A204.1 (cell line): ENCODE data around the gene TUBGCP5.
"Not testable (repeated sequence)": the region's sequence is repeated elsewhere in the genome, so short reads cannot be mapped to it uniquely, and the experiment has no call there.

Experiments used
- FAIRE-seq: peaks from 2 replicates; lab custom pipeline; 2012; peaks lifted over from hg19 to GRCh38; lab: Jason Lieb, UNC

The TUBGCP5 gene

DNA sequence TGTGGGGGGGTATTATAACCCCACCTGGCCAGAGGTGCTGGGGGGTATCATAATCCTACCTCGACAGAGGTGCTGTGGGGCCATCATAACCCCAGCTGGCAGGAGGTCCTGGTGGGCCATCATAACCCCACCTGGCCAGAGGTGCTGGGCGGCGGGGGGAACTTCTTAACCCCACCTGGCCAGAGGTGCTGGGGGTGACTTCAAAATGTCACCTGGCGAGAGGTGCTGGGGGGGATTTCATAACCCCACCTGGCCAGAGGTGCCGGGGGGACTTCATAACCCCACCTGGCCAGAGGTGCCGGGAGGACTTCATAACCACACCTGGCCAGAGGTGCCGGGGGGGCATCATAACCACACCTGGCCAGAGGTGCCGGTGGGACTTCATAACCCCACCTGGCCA lies 2.4 kb upstream of the TUBGCP5 start:
- not testable (repeated sequence) for FAIRE-seq

DNA sequence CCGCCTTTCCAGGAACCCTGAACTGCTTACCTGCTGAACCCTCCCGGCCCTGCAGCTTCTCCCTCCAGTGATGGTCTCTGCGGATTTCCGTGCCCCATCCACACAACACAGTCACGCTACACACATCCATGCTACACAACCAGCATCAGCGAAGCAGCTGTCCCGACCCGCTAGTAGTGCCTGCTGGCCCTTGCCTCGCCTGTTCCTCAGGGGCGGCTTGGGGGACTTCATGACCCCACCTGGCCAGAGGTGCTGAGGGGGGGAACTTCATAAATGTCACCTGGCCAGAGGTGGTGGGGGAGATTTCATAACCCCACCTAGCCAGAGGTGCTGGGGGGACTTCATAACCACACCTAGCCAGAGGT lies 530 bp upstream of the TUBGCP5 start:
- FAIRE-seq: no peak

DNA sequence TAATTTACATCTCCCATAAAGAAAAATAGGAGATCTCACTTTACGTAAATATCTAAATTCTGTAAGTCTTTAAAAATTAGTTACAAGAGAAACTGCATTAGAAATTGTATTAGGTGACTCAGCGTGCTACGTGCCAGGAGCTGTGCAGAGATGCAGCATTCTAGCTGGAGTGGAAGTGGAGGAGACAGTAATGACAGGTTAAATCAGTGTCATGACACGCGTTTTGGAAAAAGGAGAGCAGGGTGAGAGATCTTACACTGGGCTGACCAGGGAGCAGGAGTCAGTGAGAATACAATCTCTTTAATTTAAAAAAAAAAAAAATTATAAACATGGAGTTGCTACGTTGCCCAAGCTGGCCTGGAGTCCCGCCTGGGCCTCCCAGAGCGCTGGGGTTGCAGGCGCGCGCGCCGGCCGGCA lies 635 bp downstream of the TUBGCP5 start:
- FAIRE-seq: no peak

DNA sequence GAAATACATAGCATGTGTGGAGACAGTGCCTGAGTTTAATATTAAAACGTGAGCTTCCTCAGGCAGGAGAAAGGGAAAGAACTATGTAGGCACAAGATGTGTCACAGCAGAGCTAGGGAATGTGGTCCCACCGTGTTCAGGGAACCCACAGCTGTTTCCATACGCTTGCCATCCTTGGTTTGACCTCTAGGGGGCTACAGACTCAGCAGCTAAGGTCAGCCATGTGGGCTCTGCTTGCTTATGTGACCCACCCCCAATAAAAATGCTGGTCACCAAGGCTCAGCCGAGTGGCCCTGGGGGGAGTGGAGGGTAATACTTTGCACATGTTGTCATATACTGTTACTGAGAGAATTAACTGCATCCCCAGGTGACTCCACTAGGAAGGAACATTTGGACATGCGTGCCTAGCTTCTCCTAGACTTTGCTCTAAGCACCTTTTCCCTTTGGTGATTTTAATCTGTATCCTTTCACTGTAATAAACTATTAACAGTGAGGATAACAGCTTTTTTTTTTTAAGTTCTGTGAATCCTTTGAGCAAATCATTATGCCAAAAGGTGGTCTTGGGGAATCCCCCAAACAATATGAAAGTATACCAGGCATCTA lies 3.3 kb downstream of the TUBGCP5 start:
- no peak for FAIRE-seq

DNA sequence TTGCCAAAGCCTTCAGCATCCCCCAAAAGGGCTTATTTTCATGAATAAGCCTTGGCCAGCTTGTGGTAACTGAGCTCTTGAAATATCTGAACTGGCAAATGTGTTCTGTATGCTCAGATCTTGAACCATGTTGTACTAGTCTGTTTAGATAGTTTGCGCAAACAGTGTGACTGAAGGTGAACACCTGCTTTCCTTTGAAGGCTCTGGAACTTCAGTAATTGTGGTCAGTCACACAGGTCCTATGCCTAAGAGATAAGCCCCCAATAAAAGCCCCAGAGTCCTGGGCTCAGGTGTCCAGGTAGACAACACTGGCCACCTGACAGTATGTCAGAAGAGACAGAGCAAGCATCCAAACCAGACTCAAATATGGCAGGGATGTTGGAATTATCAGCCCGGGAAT lies 5.4 kb downstream of the TUBGCP5 start:
- FAIRE-seq: no peak

DNA sequence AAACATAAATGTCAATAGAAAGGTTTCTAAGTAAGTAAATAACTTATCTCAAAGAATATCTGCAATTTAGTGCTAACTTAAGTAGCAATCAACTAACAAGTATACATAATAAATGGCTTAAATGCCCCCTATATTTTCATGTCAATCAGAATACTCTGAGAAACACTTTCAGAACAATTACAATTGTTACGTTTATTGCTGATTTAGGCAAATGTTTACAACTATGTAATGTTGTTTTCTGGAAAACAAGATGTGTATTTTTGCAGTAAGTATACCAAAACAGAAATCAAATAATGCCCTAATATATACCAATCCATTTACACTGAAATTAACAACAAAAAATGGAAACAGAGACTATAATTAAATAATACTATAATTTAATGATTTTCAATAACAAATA lies 13.2 kb downstream of the TUBGCP5 start:
- no peak for FAIRE-seq

DNA sequence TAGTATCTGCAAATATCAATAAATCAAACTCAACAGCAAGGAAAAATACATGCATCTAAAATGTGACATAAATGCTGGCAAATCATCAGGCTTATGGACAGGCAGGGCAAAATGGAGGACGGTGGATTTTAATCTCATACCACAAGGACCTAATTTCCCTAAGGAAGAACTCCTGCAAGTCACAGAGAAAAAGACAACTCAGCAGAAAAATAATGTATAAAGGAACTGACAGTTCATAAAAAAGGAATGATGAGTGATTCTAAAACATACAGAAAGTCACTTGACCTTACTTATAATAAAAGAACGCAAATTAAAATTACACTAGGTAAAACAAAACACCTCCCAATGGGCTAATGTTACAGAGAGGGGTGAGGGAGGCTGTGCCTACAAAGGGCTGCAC lies 17.2 kb downstream of the TUBGCP5 start:
- FAIRE-seq: no peak

DNA sequence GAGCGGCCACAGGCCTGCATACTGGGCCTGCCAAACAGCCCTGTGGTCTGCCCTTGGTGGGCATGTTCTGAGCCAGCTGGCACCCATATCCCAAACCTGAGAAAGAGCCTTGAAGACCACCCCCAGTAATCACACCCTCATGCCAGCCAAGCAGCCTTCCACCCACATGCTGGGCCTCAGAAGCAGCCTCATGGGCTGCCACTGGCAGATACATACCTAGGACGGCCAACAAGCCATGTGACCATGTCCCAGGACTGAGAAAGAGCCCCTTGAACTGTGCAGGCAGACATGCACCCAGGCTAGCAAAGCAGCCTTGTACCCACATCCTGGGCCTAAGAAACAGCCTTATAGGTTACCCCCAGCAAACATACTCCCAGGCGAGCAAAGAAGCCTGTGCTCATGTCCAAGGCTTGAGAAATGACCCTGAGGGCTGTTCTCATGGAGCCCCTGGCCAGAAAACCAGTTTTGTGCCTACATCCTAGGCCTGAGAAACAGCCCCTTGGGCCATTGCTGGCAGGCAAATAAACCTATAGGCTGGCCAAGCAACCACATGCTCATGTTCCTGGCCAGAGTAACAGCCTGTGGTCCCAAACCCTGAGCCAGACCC lies 24.9 kb downstream of the TUBGCP5 start:
- no peak for FAIRE-seq

DNA sequence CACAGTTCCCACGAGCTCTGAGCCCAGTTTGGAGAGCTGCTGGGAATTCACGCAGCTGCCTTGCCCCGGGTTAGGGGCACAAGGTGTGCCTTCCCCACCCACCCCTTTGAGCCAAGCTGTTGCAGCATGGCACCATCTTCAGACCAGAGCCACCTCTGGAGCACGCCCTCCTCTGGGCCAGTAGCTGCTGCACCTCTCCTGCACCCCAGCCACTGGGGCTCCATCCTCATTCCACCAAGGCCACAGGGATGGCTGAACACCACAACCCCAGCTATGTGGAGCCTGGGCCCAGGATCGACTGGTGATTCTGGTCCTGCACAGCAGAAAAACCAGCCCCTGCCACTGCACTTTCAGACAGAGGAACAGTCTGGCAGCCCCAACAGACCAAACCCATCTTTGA lies 25.7 kb downstream of the TUBGCP5 start:
- FAIRE-seq: no peak

DNA sequence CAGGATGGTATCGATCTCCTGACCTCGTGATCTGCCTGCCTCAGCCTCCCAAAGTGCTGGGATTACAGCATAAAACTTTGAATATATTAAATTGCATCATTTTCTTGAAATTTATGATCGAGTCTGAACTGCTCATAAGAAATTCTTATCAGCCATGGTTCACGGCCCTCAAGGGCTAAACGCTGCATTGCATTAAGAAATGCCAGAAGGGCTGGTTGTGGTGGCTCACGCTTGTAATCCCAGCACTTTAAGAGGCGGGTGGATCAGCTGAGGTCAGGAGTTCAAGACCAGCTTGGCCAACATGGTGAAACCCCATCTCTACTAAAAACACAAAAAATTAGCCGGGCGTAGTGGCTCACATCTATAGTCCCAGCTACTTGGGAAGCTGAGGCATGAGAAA lies 26.8 kb downstream of the TUBGCP5 start:
- FAIRE-seq: not testable (repeated sequence)

DNA sequence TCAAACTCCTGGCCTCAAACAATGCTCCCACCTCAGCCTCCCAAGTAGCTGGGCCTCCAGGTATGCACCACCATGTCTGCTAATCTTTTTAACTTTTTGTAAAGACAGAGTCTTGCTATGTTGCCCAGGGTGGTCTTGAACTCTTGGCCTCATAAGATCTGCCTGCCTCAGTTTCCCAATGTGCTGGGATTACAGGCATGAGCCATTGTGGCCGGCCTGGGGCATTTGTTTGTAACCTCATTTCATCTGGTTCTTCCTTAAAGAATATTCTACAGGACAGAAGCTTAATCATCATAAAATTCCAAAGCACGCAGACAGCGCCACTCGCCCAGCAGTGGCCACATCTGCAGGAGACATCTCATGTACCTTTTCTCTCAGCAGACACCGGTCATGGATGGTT lies 35.6 kb downstream of the TUBGCP5 start:
- FAIRE-seq: no peak

DNA sequence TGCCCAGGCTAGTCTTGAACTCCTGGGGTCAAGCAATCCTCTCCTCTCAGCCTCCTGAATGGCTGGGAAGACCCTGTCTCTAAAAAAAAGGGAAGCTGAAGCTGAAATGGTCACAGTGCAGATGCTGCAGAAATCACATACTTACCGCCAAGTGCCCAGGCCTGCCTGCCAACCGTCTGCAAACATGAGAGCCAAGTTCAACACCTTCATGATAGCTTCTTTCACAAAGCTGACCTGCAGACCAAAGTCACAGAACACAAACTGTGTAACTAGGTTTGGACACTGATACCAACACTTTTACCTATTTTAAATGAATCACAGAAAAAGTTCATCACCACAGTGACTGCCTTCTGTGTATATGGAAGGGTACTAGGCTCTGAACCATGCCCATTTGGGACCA lies 36.4 kb downstream of the TUBGCP5 start:
- no peak for FAIRE-seq

DNA sequence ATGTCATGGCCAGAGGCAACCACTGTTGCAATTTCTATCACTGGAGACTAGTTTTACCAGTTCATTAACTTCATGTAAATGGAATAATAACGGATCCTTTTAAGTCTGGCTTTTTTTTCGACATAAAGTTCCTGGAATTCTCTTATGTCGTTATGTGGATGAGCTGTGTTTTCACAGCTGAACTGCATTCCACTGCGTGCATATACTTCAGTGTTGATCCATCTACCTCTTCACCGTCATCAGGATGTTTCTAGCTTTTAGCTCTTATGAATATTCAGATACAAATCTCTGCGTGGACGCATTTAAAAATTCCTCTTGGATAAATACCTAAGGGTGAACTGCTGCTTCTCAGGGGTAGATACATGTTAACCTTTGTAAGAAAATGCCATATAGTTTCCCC lies 43.6 kb downstream of the TUBGCP5 start:
- FAIRE-seq: no peak

DNA sequence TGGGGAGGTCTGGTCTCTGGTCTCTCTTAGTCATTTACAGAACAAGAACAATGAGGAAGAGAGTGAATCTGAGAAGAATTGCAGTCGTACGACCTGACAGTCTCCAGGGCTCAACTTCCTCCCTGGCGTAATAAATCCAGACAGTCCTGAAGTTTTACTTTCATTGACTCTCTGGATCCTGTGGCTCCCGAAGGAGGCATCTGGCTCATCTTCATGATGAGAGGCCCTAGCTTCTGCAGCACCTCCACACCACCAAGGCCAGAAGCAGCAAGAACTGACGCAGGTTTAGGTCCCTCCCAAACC lies 47.4 kb downstream of the TUBGCP5 start:
- no peak for FAIRE-seq

DNA sequence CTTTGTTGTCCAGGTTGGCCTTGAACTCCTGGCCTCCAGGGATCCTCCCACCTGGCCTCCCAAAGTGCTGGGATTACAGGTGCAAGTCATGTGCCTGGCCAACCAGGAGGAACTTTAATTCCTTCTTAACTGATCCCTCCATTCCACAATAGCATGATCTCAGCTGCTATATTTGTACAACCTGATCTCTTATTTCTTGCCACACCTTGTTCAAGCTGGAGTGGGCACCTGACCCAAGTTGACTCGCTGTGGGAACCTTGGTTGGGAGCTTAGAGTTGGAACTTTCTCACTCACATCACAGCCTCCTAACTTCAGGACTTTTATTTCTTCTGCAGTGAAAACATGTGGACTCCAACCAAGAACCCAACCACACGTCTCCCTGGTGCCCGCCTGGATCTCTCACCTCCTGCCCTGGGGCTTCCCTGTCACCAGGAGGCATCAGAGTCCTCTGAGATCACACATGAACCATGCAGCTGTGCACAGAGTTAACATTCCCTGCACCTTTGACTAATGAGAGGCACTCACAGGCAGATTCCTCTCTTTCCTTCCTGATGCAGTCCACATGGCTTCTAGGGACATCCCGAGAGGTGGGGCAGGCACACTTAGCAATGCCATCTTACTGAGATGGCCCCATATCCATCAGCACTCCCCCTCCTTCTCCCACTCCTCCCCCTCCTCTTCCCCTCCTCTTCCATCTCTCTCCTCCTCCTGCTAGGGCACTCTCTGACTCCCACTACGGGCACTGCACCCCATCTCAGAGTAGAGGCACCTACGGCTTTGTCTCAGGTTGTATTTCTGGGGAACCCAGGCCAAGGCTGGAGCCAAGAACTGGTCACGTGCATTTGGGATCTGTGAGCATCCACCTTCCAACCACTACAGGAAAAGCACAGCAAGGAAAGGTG lies 49.5 kb downstream of the TUBGCP5 start:
- FAIRE-seq: no peak

DNA sequence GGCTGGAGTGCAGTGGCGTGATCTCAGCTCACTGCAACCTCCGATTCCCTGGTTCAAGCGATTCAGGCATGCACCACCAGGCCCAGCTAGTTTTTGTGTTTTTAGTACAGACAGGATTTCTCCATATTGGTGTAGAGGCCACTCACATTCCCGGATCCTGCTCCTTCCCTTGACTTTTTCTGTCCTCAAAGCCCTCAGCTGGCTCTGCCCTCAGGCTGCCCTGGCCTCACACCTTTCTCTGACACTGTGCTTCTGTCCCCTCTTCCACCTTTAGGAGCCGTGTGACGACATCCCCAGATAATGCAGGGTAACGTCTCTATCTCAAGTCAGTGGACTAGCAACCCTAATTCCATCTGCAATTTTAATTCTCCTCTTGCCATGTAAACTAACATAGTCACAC lies 50.6 kb downstream of the TUBGCP5 start:
- no peak for FAIRE-seq

DNA sequence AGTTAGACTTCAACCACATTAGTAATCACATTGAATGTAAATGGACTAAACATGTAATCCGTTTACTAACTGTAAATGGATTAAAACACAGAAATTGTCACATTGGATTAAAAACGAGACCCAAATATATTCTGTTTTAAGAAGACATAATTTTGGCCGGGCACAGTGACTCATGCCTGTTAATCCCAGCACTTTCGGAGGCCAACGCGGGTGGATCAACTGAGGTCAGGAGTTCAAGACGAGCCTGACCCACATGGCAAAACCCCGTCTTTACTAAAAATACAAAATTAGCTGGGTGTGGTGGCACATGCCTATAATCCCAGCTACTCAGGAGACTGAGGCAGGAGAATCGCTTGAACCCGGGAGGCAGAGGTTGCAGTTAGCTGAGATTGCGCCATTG lies 57.4 kb downstream of the TUBGCP5 start:
- FAIRE-seq: not testable (repeated sequence)

DNA sequence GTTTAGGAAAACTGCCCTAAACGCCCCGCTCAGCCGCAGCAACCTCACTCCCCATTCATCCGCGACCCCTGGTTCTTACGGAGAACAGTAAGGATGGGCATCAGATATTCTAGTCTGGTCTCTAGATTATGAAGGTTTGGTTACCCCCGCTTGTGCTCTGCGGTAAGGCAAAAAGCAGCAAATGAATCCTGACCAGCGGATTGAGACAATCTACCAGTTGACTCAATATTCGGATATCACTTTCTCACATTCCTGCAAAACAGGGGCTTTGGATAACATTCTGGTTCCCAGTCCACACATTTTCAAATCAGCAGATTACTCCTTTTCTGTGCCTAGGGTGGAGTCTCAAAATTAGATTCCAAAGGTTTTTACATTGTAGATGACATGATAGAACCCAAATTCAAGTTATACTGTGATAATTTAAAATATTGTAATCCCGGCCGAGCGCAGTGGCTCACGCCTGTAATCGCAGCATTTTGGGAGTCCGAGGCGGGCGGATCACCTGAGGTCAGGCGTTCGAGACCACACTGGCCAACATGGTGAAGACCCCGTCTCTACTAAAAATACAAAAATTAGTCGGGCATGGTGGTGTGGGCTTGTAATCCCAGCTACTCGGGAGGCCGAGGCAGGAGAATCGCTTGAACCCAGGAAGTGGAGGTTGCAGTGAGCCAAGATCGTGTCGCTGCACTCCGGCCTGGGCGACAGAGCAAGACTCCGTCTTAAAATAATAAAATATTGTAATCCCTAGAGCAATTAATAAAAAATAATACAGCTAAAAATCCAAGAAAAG lies 58.1 kb downstream of the TUBGCP5 start:
- no peak for FAIRE-seq

DNA sequence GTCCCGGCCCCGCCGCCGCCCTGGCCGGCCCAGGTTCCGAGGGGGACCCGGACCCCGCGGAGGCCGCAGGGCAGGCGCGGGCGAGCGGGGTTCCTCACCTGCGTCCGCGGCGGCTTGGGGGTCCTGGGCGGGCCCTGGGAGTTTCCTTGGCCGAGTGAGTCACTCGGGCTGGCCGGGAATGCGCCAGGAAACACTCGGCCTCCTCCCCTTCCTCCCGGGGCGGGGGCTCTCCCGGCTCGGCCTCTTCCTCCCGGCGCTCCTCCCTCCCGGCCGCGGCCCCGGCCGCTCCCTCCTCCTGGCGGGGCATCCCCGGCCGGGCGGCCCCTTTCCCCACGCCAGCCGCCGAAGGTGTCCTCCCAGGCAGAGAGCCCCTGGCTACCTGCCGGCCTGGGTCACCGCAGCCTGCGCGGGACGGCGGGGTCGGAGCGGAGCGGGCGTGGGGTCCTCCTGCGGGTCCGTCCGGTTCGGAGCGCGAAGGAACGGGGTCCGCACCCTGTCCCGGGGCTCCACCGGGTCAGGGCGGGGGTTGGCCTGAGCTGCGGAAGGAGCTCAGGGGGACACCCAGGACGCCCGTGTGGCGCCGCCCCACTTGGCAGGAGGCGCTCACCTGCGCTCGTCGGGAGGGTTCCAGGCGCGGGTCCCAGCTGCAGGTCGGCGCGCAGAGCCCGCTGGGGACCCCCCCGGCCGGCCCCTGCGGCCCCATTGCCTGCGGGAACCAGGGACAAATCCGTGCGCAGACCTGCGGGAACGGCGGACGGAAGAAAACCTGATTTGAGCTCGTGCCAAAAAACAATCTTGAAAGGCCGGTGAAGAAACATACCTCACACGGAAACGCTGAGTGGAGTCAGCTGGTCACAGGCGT lies 58.9 kb downstream of the TUBGCP5 start, which contains the start of gene CYFIP1:
Gene CYFIP1, minus strand, starts transcription at position 180 of the 862 bp plus-strand sequence. CDS start 33,083 bp downstream, outside the sequence.
- no peak for FAIRE-seq

DNA sequence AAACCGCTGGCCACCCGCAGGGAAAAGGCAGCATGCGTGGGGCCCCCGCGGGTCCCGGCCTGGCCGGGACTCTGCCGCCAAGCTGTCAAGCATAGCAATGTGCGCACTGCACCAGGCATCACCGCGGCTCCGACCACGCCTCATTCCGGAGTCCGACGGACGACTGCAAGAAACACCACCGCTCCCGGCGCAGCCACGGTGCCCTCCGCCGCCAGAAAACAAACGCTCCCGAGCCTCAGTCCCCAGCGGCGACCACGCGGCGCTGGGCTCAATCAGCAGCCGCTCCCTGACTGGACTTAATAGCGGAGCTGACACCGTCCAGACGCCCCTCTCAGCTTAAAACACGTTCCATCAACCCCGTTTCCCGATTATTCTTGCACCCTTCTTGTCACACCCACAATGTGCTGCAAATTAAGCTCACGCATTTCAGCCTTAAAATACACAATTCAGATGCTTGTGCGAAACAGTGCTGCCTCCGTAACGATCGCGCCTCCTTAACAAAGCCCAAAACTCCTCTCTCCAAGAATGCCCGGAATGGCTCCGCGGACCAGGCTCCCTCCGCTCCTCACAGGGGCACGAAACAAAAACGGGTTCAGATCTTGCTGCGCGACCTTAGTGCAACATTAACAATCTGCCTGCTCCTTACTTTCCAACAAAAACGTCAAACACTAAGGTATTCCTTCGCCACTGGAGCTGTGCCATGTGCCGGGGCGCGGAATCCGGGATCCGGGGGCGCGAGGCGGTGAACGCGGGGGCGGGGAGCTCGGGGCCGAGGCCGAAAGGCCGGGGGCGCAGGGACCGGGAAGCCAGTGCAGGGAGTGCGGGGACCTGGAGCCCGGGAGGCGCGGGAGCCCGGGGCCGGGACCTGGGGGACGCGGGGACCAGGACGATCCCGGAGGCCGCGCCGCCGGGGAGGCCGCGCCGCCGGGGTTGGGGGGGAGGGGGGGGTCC lies 59.9 kb downstream of the TUBGCP5 start:
- FAIRE-seq: no peak
